Measurements from ENCODE around the gene WNT3. TPM values are rescaled to one million over a fixed set of nuclear protein-coding genes. Genes with fewer than 3 reads are reported as not detected.

WNT3 gene
- total RNA-seq, 1 donor from 2014 or later: 1.5 TPM

DNA sequence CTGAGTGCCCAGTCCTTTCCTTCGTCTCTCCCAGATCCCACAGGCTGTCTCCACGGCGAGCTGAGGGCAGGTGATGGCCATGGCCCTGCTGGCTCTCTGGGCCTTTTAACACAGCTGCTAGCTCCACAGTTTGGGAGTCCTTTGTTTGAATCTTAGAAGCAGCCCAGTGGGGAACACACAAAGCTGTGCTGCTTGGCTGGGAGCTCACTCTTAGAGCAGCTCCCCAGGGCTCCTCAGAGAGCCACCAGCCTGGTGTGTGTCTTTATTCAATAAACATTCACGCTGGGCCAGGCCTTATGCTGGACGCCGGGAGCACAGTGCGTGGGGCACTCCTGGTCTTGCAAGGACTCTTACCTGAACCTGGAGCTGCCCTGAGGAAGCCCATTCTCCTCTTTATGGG lies 29.7 kb downstream of the WNT3 start:
- Histone ChIP-seq H3K9me3 (no peaks in the 10 kb centered on the region), H3K4me1 (no peaks in the 10 kb centered on the region), H3K27ac (no peak overlapping the region), H3K27me3 (no peaks in the 10 kb centered on the region), H3K4me3 (no peak overlapping the region), H3K36me3 (no peaks in the 10 kb centered on the region)
- TF ChIP-seq POLR2AphosphoS5 (IDR thresholded peaks at IDR 0.05; ENCODE audit: insufficient read depth in 1 of 2, low read depth in 1 of 2): no peak
- TF ChIP-seq POLR2A (IDR thresholded peaks at IDR 0.05): no peak
- TF ChIP-seq, protein P1, sequence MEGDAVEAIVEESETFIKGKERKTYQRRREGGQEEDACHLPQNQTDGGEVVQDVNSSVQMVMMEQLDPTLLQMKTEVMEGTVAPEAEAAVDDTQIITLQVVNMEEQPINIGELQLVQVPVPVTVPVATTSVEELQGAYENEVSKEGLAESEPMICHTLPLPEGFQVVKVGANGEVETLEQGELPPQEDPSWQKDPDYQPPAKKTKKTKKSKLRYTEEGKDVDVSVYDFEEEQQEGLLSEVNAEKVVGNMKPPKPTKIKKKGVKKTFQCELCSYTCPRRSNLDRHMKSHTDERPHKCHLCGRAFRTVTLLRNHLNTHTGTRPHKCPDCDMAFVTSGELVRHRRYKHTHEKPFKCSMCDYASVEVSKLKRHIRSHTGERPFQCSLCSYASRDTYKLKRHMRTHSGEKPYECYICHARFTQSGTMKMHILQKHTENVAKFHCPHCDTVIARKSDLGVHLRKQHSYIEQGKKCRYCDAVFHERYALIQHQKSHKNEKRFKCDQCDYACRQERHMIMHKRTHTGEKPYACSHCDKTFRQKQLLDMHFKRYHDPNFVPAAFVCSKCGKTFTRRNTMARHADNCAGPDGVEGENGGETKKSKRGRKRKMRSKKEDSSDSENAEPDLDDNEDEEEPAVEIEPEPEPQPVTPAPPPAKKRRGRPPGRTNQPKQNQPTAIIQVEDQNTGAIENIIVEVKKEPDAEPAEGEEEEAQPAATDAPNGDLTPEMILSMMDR (IDR thresholded peaks at IDR 0.05): no peak
- intact Hi-C loops (cut with DNase I): no loop called here
- DNase-seq (ENCODE audit: extremely low spot score in 2 of 2): no peak

DNA sequence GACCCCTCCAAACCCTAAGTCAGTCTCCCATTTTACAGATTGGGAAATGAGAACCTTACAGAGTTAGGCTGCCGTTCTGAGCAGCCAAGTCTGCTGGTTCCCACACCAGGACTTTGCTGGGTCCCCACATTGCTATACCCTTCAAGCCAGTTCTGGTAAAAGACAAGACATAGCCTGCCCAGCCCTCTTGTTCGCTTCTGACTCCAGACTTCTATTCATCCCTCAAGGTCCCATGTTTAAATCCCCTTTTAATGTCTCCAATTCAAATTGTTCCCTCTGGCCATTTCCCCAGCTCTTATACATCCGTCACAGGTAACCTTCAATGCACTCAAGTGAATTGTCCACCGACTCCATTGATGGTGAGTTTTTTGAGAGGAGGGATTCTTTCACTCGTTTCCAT lies 30.2 kb downstream of the WNT3 start:
- TF ChIP-seq POLR2A (IDR thresholded peaks at IDR 0.05) (no peak), POLR2AphosphoS5 (IDR thresholded peaks at IDR 0.05; ENCODE audit: insufficient read depth in 1 of 2, low read depth in 1 of 2) (no peak)
- TF ChIP-seq, protein P1 (IDR thresholded peaks at IDR 0.05): no peak
- intact Hi-C loops (cut with DNase I): no loop called here
- Histone ChIP-seq H3K4me3 (no peak overlapping the region), H3K9me3 (no peaks in the 10 kb centered on the region), H3K27me3 (no peaks in the 10 kb centered on the region), H3K4me1 (no peaks in the 10 kb centered on the region), H3K36me3 (no peaks in the 10 kb centered on the region), H3K27ac (no peak overlapping the region)
- DNase-seq (ENCODE audit: extremely low spot score in 2 of 2): no peak

DNA sequence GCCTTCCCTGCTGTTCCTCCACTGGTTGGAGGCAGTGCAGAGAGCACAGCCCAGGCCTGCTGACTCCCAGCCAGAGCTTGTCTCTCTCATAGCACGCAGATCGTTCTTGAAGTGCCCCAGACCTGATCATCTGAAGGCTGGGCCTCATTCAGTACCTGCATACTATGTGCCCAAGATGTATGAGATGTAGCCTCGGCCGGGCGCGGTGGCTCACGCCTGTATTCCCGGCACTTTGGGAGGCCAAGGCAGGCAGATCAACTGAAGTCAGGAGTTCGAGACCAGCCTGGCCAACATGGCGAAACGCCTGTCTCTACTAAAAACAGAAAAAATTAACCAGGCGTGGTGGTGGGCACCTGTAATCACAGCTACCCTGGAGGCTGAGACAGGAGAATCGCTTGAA lies 31.0 kb downstream of the WNT3 start:
- H3K4me3 ChIP-seq: no peak overlapping the region
- intact Hi-C loops (cut with DNase I): no loop called here
- no peaks in the 10 kb centered on the region for H3K4me1 ChIP-seq
- H3K9me3 ChIP-seq: no peaks in the 10 kb centered on the region
- no peaks in the 10 kb centered on the region for H3K27me3 ChIP-seq
- TF ChIP-seq, protein P1 (IDR thresholded peaks at IDR 0.05): no peak
- TF ChIP-seq POLR2A (IDR thresholded peaks at IDR 0.05): no peak
- no peak for TF ChIP-seq POLR2AphosphoS5 (IDR thresholded peaks at IDR 0.05; ENCODE audit: insufficient read depth in 1 of 2, low read depth in 1 of 2)
- no peak overlapping the region for H3K27ac ChIP-seq
- H3K36me3 ChIP-seq: no peaks in the 10 kb centered on the region
- DNase-seq (ENCODE audit: extremely low spot score in 2 of 2): no peak

DNA sequence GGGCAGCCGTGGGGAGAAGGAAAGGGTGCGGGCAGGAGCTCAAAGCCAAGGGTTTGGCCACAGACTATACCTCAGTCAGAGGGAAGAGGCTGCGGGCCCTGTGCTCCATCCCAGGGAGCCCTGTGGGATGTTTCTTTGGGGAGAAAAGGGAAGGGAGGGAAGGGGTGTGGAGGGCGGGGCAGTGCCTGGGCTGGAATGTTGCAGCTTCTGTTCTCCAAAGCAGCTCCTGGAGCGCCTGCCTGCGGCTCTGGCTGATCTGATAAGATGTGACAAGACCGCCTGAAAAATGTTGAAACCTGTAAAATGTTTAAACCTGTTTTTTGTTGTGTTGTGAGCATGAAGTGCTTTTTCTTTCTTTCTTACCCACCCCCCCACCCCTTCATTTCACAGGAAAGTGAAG lies 32.8 kb downstream of the WNT3 start:
- no peaks in the 10 kb centered on the region for H3K27me3 ChIP-seq
- H3K4me1 ChIP-seq: no peaks in the 10 kb centered on the region
- DNase-seq (ENCODE audit: extremely low spot score in 2 of 2): no peak
- H3K4me3 ChIP-seq: no peak overlapping the region
- no peak overlapping the region for H3K27ac ChIP-seq
- no peaks in the 10 kb centered on the region for H3K36me3 ChIP-seq
- TF ChIP-seq POLR2AphosphoS5 (IDR thresholded peaks at IDR 0.05; ENCODE audit: insufficient read depth in 1 of 2, low read depth in 1 of 2): no peak
- TF ChIP-seq, protein P1 (IDR thresholded peaks at IDR 0.05): no peak
- TF ChIP-seq POLR2A (IDR thresholded peaks at IDR 0.05): no peak
- intact Hi-C loops (cut with DNase I): no loop called here
- H3K9me3 ChIP-seq: no peaks in the 10 kb centered on the region

DNA sequence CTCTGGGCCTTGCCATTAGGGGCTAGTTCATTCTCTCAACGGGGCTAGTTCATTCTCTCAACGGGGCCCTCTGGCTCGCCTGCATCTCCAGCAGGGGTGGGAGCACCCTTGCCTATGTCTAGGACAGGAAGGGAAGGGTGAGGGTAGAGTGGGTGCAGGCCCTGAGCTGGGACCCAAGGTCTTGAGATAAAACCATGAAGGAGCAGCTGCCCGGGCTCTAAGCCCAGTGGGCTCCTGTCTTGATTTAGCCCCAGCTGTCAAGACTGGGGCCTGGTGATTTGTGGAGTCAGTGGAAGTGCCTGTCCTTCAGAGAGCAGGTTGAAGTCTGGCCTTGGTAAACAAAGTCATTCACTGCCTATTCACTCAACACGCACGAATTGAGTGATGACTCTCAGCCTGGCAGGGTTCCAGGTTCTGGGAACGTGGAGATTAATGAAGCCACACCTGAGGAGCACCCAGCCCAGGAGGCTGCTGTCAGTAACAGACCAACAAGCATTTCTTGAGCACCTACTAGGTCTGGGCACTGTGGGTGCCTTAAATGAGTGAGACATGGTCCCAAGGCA lies 35.4 kb downstream of the WNT3 start:
- DNase-seq (ENCODE audit: extremely low spot score in 2 of 2): no peak
- no peaks in the 10 kb centered on the region for H3K4me1 ChIP-seq
- TF ChIP-seq, protein P1 (IDR thresholded peaks at IDR 0.05): no peak
- TF ChIP-seq POLR2AphosphoS5 (IDR thresholded peaks at IDR 0.05; ENCODE audit: insufficient read depth in 1 of 2, low read depth in 1 of 2): no peak
- TF ChIP-seq POLR2A (IDR thresholded peaks at IDR 0.05): no peak
- intact Hi-C loops (cut with DNase I): no loop called here
- H3K27me3 ChIP-seq: no peaks in the 10 kb centered on the region
- no peak overlapping the region for H3K27ac ChIP-seq
- no peaks in the 10 kb centered on the region for H3K36me3 ChIP-seq
- no peaks in the 10 kb centered on the region for H3K9me3 ChIP-seq
- no peak overlapping the region for H3K4me3 ChIP-seq

Measured in vagina (tissue), 2 donors.